Ovary (tissue), 3 donors: Measurements from ENCODE around the gene LARGE2.

ENCODE experiments used
- EP300 ChIP-seq: sonication (generic); formaldehyde crosslinking; IDR thresholded peaks from one replicate; pipeline ENCODE4 v1.6.1; 2017; ENCODE audit warnings: antibody characterized with exemption
- POLR2A ChIP-seq: fragments of 450-650 bp; IDR thresholded peaks from one replicate; pipeline ENCODE4 v1.6.1; 2017; ENCODE audit warnings: antibody characterized with exemption, mild to moderate bottlenecking, moderate library complexity
- TF ChIP-seq, protein P1 (sequence below), 3 donors: fragments of 450-650 bp in 2 of 3; fragments of 200-600 bp in 1 of 3; IDR thresholded peaks; one replicate each; pipeline versions ENCODE4 v1.5.1 to v1.8.0; 2016 to 2022; ENCODE audit warnings: antibody characterized with exemption in 3 of 3, mild to moderate bottlenecking in 1 of 3
- donor health status: DM: no; HTN: no; CAD: no.

DNA sequence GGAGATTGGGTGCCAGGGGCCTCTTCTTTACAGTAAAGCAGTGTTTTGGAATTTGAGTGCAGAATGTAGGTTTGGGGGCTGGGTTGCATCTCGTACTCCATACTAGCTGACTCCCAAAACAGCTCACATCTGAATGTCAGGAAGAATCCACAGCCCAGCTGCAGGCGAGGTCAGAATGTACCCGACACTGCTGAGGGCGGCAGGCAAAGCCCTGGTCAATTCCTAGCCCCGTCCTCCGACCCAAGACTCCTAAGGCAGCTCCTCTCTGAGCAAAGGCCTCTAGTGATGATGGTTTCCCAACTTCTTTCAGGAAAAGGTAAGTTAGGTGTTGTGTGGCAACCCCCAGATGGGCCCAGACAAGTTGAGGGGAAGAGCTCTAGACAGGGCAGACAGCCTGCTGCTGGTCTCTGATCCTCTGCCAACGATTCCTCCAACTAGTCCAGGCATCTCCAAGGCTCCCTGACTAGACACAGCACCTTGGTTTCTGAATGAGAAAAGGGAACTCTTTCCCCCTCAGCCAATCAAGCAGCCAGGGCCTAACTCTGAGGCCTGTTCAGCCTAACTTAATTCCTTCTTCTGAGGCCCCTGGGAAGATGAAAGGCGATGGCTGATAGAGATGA is 8.6 kb downstream of the LARGE2 start:
- TF ChIP-seq POLR2A = no peak
- TF ChIP-seq, protein P1, sequence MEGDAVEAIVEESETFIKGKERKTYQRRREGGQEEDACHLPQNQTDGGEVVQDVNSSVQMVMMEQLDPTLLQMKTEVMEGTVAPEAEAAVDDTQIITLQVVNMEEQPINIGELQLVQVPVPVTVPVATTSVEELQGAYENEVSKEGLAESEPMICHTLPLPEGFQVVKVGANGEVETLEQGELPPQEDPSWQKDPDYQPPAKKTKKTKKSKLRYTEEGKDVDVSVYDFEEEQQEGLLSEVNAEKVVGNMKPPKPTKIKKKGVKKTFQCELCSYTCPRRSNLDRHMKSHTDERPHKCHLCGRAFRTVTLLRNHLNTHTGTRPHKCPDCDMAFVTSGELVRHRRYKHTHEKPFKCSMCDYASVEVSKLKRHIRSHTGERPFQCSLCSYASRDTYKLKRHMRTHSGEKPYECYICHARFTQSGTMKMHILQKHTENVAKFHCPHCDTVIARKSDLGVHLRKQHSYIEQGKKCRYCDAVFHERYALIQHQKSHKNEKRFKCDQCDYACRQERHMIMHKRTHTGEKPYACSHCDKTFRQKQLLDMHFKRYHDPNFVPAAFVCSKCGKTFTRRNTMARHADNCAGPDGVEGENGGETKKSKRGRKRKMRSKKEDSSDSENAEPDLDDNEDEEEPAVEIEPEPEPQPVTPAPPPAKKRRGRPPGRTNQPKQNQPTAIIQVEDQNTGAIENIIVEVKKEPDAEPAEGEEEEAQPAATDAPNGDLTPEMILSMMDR (IDR thresholded peaks at IDR 0.05) = no peak
- no peak for TF ChIP-seq EP300
